Ecto neural progenitor cell (in vitro differentiated cells): ENCODE results near the gene SEMA5A.
A peak's percentile ranks its signal among the peaks of the same experiment; 100 is the strongest.

ENCODE experiments used
- DNase-seq: peaks from one replicate; pipeline ENCODE4 v3.0.0-alpha.2; 2018; ENCODE audit warnings: low spot score

SEMA5A gene

DNA sequence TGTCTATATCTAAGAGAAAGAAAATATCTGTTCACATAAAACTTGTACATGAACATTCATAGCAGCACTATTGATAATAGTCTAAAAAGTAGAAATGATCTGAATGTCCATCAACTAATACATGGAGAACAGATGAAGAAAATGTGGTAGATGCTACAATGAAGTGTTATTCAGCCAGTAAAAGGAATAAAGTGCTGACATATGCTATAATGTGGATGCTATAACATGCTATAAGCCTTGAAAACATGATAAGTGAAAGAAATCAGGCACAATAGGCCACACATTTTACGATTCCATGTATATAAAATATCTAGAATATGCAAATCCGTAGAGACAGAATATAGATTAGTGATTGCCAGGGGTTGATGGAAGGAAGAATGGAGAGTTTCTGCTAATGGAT lies 146.8 kb downstream of the SEMA5A start:
- no peak for DNase-seq

DNA sequence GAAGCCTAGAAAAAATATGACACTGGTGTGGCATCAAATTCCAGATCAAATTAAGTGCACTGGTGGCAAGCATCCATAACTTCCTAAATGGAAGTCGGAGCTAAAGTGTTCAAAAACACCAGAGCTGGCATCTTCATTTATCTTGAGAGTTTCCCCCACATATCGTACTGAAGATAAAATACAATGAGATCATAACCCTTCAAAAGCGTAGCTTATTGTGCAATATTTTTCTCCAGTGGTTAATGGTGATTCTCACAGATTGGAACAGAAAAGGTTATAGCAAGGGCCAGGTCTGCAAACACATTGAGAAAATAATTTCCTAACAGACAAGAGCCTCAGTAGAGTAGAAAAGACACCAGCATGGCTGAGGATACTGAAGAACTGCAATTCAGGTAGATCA lies 147.6 kb downstream of the SEMA5A start:
- no peak for DNase-seq

DNA sequence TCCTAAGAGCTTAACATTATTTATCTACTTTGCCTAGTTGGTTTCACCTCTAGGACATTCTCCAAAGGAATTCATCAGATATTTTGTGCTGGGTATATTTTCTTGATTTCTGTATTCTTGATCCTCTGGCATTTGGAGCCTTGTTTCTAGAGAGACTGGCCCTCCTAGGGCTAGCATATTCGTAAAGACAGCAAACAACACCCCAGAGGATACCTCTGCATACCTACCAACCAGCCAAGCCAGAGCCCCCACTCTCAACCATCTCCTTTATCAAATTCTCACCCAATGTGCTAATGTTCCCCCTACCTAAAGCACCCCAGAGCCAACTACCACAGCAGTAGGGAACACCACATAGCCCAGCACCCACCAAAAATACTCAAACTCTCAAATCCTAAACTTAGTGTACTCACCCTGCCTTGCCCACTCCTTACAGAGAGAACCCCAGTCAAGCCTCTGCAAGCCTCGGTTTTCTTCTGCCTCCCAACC lies 149.5 kb downstream of the SEMA5A start:
- DNase-seq: no peak

DNA sequence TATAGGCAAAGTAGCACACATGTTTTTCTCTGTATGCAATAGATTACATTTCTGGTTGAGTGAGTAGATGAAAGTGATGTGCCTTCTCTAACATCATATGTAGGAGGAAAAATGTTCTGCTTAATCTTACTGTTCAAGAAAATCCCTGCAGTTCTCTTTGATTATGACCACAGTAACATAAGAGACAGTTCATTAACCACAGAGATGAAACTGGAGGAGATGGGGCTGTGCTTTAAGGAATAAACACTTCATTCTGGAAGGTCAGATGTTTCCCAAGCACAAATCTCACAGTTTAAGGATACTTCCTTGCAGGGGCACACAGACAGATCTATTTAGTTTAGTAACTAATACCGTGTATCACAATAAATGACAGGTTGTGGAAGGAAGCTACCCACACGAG lies 150.2 kb downstream of the SEMA5A start:
- DNase-seq: no peak

DNA sequence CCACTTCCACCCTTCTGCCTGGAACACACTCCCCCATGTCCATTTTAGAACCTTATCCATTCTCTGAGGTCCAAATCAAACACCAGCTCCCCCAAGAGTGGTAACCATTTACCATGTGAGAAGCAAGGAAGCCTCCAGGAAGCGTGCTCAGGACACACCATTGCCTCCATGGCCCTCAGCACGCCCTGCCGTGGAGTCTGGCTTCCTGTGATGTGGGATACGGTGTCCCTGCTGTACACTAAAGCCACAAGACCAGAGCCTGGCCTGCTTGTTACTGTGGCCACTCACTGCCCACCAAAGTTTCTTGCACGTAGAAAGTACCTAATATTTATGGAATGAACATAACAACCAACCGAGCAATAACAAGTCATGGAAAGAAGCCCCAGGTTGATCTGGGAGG lies 151.7 kb downstream of the SEMA5A start:
- DNase-seq: no peak

DNA sequence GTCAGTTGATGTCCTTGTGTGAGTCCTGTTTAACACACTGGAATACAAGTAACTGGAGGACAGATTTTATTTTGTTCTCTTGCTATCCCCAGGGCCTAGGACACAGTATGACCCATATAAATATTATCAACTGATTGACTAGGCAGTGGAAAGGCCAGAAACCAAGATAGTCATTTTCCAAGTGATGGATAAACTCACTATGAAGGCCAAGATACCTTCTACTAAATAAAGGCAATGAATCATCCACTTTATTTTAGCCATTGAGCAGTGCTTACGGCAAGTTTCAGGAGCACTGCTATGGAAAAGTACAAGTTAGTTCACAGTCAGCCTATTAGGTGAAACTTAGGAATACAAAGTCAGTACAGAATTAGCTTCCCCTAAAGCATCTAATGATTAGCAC lies 153.2 kb downstream of the SEMA5A start:
- DNase-seq: no peak

DNA sequence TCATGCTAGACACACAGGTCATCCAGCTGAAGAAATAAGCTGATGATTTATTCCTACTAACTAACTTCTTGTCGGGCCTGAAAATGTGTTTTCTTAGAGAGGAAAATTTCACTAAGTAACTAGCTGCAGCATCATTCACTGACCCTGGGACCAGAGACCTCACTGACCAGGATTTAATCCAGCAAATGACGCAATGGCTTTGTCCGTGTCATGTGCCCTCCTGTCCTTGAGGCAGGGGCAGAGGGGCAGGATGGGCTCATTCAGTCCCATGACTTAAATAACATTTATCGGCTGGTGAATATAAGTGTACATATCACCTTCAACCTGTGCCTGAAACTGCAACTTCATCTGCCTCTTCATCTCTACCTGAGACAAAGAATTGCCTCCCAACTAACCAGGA lies 154.8 kb downstream of the SEMA5A start:
- DNase-seq: no peak

DNA sequence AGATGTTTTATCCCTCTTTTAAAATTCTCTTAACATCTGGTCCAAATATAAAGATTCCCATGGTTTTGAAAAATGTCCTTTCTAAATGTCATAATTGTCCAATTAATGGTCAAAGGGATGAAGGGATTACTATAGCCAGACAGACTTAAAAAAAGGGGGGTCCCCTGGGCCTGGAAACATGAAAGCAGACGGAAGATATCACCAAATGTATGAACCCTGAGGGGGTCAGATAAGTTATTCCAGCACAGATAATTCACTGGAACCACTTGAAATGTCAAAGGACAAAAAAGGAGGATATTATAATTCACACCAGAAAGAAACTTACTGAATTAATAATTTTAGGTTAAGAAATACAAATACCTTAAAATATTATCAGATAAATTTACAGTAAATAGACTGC lies 155.8 kb downstream of the SEMA5A start:
- no peak for DNase-seq

DNA sequence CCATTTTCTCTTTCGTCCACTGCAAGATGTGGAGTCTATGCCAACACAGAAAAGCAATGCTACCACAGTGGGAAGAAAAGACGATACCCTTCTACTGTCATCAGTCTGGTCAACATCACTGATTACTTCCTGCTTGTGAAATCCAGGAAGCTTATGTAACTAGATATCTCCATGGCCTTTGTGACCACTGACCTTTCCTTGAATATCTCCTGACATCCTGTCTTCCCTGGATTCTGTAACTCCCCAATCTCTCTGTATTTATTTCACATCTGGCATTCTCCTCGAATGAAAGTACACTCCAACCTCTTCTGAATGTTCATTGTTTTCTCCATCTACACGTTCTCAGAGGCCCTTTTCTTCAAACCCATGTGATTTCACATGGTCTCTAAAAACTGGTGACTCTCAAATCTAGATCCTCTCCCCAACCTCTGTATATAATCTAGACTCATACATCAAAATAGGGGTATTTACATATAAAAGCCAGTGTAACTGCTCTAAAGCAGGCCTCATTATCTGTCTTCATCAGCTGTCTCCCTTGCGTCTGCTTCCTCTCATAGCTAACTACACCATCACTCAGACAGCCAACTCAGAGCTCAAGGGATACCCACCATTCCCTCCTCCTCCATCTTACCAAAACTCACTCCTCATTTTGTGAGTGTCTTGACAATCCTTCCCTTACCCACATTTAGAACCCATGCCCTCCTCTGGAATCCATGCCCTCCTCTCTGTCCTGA lies 156.8 kb downstream of the SEMA5A start:
- no peak for DNase-seq

DNA sequence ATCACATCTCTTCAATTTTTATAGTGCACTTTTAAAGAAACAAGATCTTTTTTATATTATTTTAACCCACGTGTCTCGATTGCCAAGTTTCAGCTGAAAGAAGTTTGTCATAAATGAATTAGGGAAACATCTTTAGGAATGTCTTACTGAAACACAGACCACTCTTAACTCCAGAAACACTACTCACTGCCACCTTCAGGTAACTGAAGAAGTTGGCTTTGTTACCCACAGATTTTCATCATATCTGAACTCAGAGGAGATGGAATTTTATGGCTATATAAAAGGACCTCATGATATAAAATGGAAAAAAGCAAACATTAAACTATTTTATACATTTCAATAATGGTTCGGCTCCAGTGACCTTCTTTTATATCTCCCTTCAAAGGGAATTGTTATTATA lies 158.0 kb downstream of the SEMA5A start:
- no peak for DNase-seq

DNA sequence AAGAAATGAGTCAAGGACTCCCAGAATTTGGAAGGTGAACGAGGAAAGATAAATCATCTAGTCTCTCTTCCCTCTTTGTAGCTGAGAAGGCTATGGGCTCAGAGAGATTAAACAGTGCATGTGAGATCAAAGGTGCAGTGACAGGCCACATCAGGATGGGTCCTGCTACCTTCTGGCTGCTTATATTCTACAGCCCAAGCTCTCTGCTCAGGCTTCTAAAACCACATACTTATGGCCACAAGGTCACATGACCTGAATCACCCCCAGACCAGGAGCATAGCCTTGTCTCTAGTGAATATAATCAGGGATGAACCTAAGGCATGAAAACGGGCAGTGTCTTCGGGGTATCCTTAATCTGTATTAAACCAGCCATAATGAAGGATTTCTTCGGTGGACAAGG lies 158.9 kb downstream of the SEMA5A start:
- no peak for DNase-seq

DNA sequence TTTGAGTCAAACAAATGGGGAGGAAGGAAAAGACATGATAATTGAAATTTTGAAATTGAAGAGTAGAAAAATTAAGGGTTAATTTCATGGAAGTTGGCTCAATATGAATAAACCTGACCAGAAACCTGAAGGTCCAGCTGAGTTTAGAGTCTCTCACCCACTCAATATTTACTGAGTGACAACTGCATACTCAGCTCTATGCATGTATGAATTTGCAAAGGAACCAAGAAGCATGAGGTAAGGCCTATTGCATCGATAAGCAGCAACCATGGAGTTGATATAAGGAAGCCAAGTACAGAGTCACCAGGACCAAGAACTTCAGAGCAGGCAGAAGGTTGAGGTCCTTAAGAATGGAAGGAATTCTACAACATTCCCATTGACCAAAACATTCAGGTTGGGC lies 163.4 kb downstream of the SEMA5A start:
- DNase-seq: no peak

DNA sequence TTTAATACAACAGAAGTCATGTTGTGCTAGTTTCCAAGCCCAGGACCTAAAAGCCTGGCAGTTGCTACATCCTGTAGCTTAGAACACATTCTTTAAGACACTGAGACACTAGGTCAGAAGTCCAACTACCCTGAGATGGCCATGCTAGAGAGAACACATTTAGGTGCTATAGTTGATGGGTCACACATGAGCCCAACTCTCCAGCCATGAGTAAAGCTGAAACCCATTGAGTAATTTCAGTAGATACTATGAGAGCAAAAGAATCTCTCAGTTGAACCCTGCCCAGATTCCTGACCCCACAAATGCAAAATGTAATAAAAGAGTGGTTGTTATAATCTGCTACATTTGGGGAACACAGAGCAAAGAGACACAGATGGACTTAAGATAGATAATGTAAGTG lies 164.4 kb downstream of the SEMA5A start:
- DNase-seq: no peak

DNA sequence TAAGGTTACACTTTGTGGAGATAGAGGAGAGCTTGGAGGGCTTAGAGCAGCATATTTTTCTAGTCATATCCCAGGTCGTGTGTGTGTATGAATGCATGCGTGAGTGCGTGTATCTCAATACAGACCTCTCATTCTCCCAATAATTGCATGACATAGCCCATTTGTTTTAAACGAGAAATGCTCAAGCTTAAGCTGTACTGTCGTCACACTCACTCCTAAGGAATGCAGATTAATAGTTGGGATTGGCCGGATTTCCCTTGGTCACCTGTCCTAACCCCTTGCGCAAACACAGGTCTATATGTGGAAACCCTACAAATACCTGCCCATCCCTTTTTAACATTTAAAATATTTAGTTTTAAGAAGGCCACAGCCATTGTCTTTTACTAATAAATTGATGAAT lies 165.8 kb downstream of the SEMA5A start:
- DNase-seq: no peak

DNA sequence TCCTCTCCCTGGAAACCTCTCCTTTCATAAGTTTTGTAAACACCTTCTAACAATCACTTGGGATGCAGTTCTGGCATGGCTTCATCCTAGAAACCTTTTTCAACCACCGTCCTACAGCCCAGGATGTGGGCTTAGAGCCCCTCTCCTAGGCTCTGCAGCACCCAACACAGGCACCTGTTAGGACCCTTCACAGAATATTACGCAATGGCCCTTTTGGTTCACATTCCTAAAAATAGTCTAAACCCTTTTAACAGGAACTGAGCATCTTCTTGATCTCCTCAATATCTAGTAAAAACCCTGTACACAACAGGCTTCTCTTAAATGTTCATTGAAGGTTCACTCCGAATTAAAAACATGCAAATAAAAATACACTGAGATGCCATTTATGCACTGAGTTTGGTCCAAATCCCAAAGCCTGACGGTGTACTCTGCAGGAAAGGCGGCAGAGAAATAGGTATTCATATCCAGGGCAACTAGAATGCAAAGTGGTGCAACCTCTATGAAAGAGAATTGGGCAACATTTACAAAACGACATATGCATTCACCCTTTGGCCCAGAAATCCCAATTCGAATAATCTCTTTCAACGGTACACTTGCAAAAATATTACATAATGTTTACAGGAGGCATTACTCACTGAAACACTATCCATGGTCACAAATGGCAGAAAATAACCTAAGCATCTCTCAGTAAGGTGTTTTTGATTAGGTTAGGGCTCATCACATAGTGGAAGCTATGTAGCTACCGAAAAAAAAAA lies 169.3 kb downstream of the SEMA5A start:
- no peak for DNase-seq

DNA sequence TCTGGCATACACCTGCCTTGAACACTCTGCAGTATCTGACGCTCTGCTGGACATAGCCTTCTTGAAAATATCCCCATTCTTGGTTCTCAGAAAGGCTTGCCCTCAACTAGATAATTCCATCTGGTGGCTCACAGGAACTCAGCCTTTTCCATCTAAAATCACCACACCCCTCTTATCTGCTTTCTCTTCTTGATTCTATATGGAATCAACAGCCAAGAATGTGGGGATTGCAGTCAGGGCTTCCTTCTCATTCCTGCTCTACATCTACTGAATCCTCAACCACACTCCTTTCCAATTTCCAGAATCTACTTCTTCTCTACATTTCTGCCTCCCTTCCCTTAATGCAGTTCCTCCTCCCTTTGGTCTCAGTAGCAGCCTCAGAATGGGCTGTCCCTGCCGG lies 170.1 kb downstream of the SEMA5A start:
- DNase-seq: no peak

DNA sequence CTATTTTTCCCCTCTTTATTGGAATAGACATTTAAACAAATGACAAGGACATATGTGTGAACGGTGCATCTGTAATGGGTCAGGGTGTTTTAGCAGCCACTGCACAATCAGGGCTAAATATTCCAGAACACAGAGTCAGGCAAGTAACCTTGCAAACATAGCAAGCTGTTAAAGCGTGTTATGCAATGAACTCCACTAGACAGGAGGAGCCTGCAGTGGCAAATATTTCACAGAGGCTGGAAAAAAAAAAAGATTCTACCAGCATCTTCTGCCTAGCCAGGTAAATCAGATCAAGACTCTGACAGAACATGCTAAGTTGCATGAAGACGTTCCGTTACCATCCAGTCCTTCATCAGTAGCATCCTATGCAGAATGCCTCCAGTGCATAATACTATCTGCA lies 171.8 kb downstream of the SEMA5A start:
- DNase-seq: no peak

DNA sequence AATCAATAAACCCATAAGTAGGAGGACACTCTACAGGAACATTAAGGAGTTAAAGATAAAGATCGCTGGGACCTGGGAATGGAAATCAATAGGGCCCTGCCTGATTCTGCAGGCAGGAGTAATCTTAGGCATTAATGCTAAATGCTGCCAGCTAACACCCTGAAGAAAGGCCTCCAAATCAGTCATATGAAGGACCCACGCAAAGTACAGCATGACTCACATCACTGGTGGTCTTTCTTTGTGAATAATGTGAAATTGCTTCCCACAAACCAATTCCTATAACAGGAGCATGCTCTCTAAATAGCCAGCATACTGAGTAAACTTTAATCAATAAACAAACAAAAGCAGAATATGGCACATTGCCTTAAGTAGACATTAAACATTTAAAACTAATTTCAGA lies 172.3 kb downstream of the SEMA5A start:
- no peak for DNase-seq

DNA sequence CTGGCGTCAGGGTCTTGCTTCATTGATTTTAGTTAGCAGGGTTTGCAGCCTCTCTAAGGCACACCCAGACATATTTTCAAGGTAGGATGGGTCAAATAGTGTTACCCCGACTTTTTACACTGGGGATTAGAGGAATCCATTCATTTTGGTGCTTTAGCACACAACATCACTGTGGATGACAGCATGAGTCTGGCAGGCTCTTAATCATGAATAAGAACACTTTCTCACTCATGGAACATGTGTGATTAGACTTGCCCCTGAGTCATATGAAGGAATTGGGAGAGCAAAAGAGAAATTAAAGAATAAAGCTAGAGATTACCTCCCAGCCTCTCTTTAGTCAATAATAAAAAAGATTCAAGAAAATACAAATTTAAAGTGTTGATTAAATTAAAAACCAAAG lies 175.6 kb downstream of the SEMA5A start:
- no peak for DNase-seq

DNA sequence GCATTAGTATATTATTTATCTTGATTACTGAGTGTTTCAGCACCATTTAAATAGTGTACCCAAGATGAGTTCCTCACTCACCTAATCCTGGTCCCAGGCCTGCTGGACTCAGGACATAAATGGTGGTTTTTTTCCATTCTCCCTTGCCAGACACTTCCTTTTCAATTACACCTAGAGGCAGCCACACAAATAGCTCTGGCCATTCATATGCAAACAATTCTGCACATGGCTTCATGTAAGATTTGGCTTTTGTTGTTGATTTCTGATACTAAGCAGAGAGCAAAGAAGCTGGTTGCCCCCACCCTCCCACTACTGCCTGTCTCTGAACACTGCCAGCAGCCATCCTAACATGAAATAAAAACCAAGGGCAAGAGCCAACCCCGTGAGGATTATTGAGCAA lies 180.4 kb downstream of the SEMA5A start:
- DNase-seq: no peak

DNA sequence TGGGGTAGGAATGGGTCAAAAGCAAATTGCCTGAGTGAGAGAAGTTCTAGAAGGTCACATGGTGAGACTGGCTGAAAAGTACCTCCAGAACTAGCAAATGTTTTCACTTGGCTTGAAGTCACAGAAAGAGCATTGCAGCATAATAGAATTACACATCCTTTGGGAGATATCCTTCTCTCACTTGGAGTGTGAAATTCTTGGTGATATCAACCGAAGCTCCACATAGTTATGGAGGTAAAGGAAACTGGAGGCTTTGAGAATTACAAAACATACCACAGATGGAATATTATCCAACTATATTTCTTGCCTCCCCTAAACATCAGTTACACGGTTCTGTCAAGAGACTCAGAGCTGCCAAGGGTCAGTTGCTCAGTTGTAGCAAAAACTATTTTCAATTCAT lies 182.4 kb downstream of the SEMA5A start:
- no peak for DNase-seq

DNA sequence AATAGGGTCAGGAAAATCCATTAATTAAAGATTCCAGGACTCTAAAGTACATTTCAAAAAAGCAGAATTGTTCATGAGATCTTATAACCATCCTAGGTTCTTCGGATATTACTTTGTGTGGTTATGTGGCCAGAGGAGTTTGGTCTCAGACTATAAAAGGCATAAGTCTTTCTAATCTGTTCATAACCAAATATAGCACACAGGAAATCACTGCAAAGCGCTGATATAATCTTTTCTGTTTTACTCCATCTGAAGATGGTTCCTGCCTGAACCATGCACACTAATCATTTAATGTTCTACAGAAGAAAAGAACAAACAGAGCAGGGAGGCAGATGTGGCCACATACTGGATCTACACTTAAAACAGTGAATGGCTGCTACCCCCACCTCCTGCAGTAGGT lies 182.8 kb downstream of the SEMA5A start:
- DNase-seq: no peak

DNA sequence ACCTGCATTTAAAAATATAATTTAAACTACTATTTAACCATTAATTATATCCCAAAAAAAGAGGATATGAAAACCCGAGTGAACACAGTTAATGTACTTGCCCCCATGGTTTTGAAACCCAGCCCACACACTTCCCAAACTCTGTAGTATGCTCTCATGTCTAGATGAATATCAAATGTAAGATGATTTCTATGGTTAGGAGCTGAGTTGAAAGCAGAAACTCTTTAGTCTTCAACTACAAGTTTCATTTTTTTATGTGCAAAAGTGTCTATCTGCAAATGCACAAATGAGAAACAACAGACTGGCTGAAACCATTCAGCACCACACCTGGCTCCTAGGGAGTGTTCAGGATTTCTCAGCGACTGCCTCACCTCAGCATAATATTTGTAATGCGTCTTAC lies 183.3 kb downstream of the SEMA5A start:
- DNase-seq: no peak

DNA sequence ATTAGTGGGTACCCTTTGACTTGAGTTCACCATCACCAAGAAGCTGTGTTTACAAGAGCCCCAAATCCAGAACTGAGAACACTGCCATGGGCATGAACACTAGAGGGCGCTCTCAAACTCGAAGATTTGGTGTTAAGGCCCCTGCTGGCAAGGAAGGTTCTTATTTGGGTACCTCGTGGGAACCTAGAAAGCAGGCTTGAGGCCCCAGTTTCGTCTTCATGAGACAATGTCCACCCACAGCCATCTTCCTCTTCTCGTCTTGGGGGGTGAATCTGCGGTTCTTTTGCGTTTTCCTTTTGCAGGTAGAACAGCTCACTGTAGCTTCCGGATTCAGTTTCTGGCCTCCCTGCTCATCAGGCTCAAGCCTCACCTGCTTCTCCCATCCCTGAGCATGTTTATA lies 184.0 kb downstream of the SEMA5A start:
- peak; percentile 70 for DNase-seq
